AG10803 (cell line): ENCODE data around the gene MINDY2.

ENCODE experiments used
- DNase-seq: peaks from one replicate; pipeline ENCODE4 v3.0.0; 2010; ENCODE audit warnings: low read depth
- H3K4me3 ChIP-seq: 2 replicates; pipeline ENCODE4 v1.5.1; 2011; ENCODE audit warnings: mild to moderate bottlenecking, low read length, control low read depth
- TF ChIP-seq, protein P1 (sequence below): conservative IDR thresholded peaks from 2 replicates; pipeline ENCODE4 v1.5.1; 2011; ENCODE audit warnings: mild to moderate bottlenecking, low read length, control low read depth, inconsistent platforms

The MINDY2 gene

DNA sequence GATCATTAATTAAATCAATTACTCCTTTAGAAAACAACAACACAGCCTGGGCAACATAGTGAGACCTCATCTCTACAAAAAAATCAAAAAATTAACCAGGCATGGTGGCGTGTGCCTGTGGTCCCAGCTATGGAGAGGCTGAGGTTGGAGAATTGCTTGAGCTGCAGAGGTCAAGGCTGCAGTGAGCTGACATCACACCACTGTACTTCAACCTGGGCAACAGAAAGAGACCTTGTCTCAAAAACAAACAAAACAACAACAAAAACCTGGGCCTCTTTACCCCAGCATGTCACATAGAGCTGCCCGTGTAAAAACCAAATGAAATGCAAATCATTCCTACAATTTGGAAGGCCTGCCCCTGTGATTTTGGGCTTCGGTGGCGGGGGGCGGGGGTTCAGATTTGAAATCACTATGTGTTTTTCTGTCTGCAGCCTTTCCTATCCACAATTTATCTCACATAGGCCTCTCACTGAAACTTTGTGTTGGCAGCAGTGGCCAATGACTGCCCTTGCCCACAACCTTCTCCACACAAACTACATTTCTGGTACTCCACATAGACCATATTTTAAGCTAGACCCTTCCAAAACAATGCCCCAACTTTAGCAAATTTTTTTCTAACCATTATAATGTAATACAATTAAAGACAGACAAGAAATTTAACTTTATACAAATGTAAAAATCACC, 28.1 kb upstream of the MINDY2 start:
- TF ChIP-seq, protein P1, sequence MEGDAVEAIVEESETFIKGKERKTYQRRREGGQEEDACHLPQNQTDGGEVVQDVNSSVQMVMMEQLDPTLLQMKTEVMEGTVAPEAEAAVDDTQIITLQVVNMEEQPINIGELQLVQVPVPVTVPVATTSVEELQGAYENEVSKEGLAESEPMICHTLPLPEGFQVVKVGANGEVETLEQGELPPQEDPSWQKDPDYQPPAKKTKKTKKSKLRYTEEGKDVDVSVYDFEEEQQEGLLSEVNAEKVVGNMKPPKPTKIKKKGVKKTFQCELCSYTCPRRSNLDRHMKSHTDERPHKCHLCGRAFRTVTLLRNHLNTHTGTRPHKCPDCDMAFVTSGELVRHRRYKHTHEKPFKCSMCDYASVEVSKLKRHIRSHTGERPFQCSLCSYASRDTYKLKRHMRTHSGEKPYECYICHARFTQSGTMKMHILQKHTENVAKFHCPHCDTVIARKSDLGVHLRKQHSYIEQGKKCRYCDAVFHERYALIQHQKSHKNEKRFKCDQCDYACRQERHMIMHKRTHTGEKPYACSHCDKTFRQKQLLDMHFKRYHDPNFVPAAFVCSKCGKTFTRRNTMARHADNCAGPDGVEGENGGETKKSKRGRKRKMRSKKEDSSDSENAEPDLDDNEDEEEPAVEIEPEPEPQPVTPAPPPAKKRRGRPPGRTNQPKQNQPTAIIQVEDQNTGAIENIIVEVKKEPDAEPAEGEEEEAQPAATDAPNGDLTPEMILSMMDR: no peak
- DNase-seq: no peak

GRCh38 chr15:58746174-58746573, 24.9 kb upstream of the MINDY2 start:
- DNase-seq: no peak
- no peak overlapping the region; the same call in 1 of the 2 replicates for H3K4me3 ChIP-seq
- TF ChIP-seq, protein P1: no peak

More for the DNA sequence above, 28.1 kb upstream of the MINDY2 start:
- H3K4me3 ChIP-seq: no peak overlapping the region

DNA sequence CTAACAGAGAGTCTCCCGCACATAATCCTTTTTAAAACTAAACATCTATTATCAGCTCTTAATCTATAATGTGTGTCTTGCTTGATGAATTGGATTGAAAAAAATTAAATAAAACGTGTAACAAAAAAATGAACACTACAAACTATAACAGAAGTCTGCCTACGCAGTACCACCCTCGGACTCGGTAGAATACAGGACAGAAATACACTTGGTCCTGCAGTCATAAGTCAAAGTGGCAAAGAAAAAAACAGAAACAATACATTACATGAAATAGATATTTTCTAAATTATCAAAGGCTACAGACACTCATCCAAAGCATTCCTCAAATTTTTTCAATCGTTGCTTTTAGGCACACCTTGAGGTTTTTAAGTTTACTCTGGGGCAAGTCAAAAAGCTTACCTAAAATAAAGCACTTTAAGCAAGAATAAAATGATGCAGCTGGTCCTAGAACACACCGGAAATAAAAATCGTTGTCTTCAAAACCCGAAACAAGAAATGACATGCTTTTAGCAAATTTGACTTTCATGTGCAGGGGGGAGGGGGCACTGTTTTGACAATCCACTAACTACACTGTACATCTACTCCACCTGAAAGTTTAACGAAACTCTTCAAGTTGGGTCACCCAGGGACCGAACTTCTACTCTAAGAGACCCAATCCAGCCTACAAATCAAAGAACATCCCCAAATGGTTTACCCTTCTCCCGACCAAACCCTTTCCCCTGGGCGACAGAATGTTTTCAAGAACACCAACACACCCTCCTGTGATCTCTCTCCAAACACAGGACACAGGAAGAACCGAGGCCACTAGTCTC, 22.9 kb upstream of the MINDY2 start:
- TF ChIP-seq, protein P1: no peak
- DNase-seq: no peak
- H3K4me3 ChIP-seq: peak overlapping the region; percentile 87

GRCh38 chr15:58748852-58749531, 22.1 kb upstream of the MINDY2 start:
- peak overlapping the region; percentile 87 for H3K4me3 ChIP-seq
- TF ChIP-seq, protein P1: no peak
- DNase-seq: peak; percentile 42

DNA sequence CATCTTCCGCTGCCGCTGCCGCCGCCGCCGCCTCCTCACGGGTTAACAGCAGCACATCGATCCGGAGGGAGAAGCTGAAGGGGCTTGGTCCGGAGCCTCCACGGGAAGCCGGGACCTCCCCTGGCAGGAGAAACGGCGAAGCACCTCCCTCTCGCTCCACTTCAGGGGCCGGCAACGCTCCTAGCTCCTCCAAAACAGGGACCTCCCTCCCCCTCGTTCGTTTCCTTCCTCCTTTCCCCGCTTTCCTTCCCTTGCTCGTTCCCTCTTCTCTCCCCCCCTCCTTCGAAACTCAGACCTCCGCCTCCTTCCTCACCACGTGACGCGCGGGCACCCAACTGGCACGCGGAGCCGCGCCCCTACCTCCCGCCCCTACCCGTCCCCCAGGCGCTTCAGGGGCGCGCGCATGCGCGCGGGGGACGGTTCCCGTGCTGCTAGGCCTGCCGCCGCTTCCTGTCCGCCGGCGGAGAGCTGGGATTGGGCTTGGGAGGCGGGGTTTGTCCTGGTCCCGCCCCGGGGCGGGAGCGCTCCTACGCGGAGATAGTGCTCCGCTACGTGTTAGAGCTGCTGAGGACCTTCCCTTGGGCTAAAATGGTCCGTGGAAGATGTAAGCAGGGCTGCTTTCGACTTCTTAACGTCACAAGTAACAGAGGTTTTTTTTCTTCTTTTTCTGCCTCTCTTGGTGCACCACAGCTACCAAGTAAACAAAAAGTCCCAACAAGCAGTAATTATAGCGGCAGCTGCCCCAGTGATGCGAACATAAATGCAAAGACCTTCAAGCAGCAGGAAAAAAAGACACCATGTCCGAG, 21.4 kb upstream of the MINDY2 start, which contains the start of gene ADAM10:
Gene ADAM10, minus strand, starts transcription at position 176 of the 806 bp plus-strand sequence. Its CDS starts 173 bp downstream, at position 3.
- H3K4me3 ChIP-seq: peak within 1 kb of the TSS; percentile 87
- TF ChIP-seq, protein P1: no peak
- peak; percentile 99 for DNase-seq

DNA sequence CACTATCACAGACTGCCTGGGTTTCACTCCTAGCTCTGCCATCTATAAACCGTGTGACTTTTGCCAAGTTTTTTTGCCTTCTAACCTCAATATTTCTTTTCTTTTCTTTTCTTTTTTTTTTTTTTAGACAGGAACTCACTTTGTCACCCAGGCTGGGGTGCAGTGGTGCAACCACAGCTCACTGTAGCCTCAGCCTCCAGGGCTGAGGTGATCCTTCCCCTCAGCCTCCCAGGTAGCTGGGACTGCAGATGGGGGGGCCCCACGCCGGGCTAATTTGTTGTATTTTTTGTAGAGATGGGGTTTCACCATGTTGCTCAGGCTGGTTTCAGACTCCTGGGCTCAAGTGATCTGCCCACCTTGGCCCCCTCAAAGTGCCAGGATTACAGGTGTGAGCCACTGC, 18.4 kb upstream of the MINDY2 start:
- TF ChIP-seq, protein P1: no peak
- H3K4me3 ChIP-seq: no peak overlapping the region
- no peak for DNase-seq
